ENCODE results near the gene ANKMY1.

The ANKMY1 gene

DNA sequence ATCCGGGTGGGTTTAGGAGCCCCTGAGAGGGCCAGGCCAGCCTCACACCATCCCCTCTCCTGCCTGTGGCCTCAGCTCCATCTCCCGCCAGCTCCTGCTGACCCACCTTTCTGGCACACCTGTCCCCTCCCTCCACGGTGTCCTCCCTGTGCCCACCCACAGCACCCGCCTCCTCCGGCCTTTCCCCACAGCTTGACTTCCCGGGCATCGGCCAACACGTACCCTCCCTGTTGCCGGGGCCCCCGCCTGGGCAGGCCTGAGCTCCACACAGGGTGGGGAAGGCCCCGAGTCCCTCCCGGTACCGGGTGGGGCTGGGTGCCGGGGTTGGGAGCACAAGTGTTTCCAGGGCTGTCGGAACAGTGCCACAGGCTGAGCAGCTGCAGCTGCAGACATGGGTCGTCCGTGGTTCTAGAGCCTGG lies 115.8 kb downstream of the ANKMY1 start:
- ATAC-seq, result no peak
- TF ChIP-seq GLIS3 (CRISPR knock-in tag; IDR thresholded peaks at IDR 0.05) (no peak), OSR1 (CRISPR knock-in tag; IDR thresholded peaks at IDR 0.05) (no peak), BACH2 (CRISPR knock-in tag; IDR thresholded peaks at IDR 0.05; ENCODE audit: borderline replicate concordance) (no peak), ZFP3 (CRISPR knock-in tag; IDR thresholded peaks at IDR 0.05) (no peak), ZC3H10 (CRISPR knock-in tag; IDR thresholded peaks at IDR 0.05) (no peak), PPARA (CRISPR knock-in tag; IDR thresholded peaks at IDR 0.05; ENCODE audit: borderline replicate concordance) (no peak), POU6F1 (CRISPR knock-in tag; IDR thresholded peaks at IDR 0.05; ENCODE audit: borderline replicate concordance, low read depth) (no peak), TCF4 (CRISPR knock-in tag; IDR thresholded peaks at IDR 0.05; ENCODE audit: borderline replicate concordance) (no peak), ZNF70 (CRISPR knock-in tag; IDR thresholded peaks at IDR 0.05) (no peak), CSDC2 (CRISPR knock-in tag; IDR thresholded peaks at IDR 0.05) (no peak), ISL1 (CRISPR knock-in tag; IDR thresholded peaks at IDR 0.05) (no peak), ZFP30 (CRISPR knock-in tag; IDR thresholded peaks at IDR 0.05) (no peak), ARNTL (CRISPR knock-in tag; IDR thresholded peaks at IDR 0.05; ENCODE audit: borderline replicate concordance, low read depth) (no peak), SNAI2 (CRISPR knock-in tag; IDR thresholded peaks at IDR 0.05) (no peak), TOX (CRISPR knock-in tag; IDR thresholded peaks at IDR 0.05; ENCODE audit: borderline replicate concordance) (no peak)
- TF ChIP-seq, protein P1, sequence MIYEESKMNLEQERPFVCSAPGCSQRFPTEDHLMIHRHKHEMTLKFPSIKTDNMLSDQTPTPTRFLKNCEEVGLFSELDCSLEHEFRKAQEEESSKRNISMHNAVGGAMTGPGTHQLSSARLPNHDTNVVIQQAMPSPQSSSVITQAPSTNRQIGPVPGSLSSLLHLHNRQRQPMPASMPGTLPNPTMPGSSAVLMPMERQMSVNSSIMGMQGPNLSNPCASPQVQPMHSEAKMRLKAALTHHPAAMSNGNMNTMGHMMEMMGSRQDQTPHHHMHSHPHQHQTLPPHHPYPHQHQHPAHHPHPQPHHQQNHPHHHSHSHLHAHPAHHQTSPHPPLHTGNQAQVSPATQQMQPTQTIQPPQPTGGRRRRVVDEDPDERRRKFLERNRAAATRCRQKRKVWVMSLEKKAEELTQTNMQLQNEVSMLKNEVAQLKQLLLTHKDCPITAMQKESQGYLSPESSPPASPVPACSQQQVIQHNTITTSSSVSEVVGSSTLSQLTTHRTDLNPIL (CRISPR knock-in tag; IDR thresholded peaks at IDR 0.05; ENCODE audit: low read depth), result no peak
- TF ChIP-seq, protein P2, sequence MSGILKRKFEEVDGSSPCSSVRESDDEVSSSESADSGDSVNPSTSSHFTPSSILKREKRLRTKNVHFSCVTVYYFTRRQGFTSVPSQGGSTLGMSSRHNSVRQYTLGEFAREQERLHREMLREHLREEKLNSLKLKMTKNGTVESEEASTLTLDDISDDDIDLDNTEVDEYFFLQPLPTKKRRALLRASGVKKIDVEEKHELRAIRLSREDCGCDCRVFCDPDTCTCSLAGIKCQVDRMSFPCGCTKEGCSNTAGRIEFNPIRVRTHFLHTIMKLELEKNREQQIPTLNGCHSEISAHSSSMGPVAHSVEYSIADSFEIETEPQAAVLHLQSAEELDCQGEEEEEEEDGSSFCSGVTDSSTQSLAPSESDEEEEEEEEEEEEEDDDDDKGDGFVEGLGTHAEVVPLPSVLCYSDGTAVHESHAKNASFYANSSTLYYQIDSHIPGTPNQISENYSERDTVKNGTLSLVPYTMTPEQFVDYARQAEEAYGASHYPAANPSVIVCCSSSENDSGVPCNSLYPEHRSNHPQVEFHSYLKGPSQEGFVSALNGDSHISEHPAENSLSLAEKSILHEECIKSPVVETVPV (CRISPR knock-in tag; IDR thresholded peaks at IDR 0.05), result no peak
- TF ChIP-seq, protein P3, sequence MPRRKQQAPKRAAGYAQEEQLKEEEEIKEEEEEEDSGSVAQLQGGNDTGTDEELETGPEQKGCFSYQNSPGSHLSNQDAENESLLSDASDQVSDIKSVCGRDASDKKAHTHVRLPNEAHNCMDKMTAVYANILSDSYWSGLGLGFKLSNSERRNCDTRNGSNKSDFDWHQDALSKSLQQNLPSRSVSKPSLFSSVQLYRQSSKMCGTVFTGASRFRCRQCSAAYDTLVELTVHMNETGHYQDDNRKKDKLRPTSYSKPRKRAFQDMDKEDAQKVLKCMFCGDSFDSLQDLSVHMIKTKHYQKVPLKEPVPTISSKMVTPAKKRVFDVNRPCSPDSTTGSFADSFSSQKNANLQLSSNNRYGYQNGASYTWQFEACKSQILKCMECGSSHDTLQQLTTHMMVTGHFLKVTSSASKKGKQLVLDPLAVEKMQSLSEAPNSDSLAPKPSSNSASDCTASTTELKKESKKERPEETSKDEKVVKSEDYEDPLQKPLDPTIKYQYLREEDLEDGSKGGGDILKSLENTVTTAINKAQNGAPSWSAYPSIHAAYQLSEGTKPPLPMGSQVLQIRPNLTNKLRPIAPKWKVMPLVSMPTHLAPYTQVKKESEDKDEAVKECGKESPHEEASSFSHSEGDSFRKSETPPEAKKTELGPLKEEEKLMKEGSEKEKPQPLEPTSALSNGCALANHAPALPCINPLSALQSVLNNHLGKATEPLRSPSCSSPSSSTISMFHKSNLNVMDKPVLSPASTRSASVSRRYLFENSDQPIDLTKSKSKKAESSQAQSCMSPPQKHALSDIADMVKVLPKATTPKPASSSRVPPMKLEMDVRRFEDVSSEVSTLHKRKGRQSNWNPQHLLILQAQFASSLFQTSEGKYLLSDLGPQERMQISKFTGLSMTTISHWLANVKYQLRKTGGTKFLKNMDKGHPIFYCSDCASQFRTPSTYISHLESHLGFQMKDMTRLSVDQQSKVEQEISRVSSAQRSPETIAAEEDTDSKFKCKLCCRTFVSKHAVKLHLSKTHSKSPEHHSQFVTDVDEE (CRISPR knock-in tag; IDR thresholded peaks at IDR 0.05), result no peak

- TF ChIP-seq GLIS3 (CRISPR knock-in tag; IDR thresholded peaks at IDR 0.05), result no peak
- TF ChIP-seq, protein P2 (CRISPR knock-in tag; IDR thresholded peaks at IDR 0.05), result no peak
- no peak for TF ChIP-seq ZNF8 (CRISPR knock-in tag; IDR thresholded peaks at IDR 0.05)
- no peak for TF ChIP-seq ISL1 (CRISPR knock-in tag; IDR thresholded peaks at IDR 0.05)
- ATAC-seq, result no peak
Observed at GRCh38 chr2:240441326-240441992, 116.3 kb downstream of the ANKMY1 start.

GRCh38 chr2:240440704-240441320 lies 117.0 kb downstream of the ANKMY1 start:
- ATAC-seq, result no peak
- no peak for TF ChIP-seq ZFP30 (CRISPR knock-in tag; IDR thresholded peaks at IDR 0.05)
- TF ChIP-seq SNAI2 (CRISPR knock-in tag; IDR thresholded peaks at IDR 0.05), result no peak
